HAP-1 (cell line): ENCODE measurements around the gene MARCO.

ENCODE experiments used
- DNase-seq, 2 experiments: peaks; one replicate each; pipeline ENCODE4 v3.0.0-alpha.2; 2016 to 2020; ENCODE audit warnings: low spot score in 2 of 2
- H3K27me3 ChIP-seq: fragments of 250-450 bp; sonication (Bioruptor Pico); 2 replicates; pipeline ENCODE4 v1.5.1; 2020; ENCODE audit warnings: low read depth, mild to moderate bottlenecking, moderate library complexity
- H3K36me3 ChIP-seq: fragments of 250-450 bp; sonication (Bioruptor Pico); replicated peaks from 2 replicates; pipeline ENCODE4 v1.5.1; 2020; ENCODE audit warnings: mild to moderate bottlenecking
- H3K4me1 ChIP-seq: fragments of 250-450 bp; sonication (Bioruptor Pico); 2 replicates; pipeline ENCODE4 v1.5.1; 2020; ENCODE audit warnings: mild to moderate bottlenecking
- H3K4me3 ChIP-seq: fragments of 250-450 bp; sonication (Bioruptor Pico); 2 replicates; pipeline ENCODE4 v1.5.1; 2020; ENCODE audit warnings: mild to moderate bottlenecking, moderate library complexity
- H3K9me3 ChIP-seq: fragments of 250-450 bp; sonication (Bioruptor Pico); 2 replicates; pipeline ENCODE4 v1.5.1; 2020; ENCODE audit warnings: mild to moderate bottlenecking, moderate library complexity
- in situ Hi-C: fragments of 300-500 bp; cut with MboI; formaldehyde crosslinking; loops from 3 replicates; pipeline ENCODE4 v1.14.3; 2020; ENCODE audit warnings: low sequenced_read_pairs, inconsistent platforms, mixed read lengths

The MARCO gene

GRCh38 chr2:118973542-118973951, 31.6 kb downstream of the MARCO start:
- Histone ChIP-seq H3K27me3 (no peaks in the 10 kb centered on the region), H3K4me3 (no peak overlapping the region)
- DNase-seq: no peak

GRCh38 chr2:118974103-118974993, 32.4 kb downstream of the MARCO start:
- no peaks in the 10 kb centered on the region for H3K36me3 ChIP-seq
- in situ Hi-C loops: no loop called here
- no peak for DNase-seq
- no peaks in the 10 kb centered on the region for H3K9me3 ChIP-seq
- no peak overlapping the region for H3K4me3 ChIP-seq
- no peaks in the 10 kb centered on the region; the same call in 1 of the 2 replicates for H3K27me3 ChIP-seq
- H3K4me1 ChIP-seq: no peaks in the 10 kb centered on the region

More at GRCh38 chr2:118973542-118973951, 31.6 kb downstream of the MARCO start:
- H3K36me3 ChIP-seq: no peaks in the 10 kb centered on the region
- in situ Hi-C loops: no loop called here
- no peaks in the 10 kb centered on the region for H3K4me1 ChIP-seq
- no peaks in the 10 kb centered on the region for H3K9me3 ChIP-seq

- no peaks in the 10 kb centered on the region; the same call in 1 of the 2 replicates for H3K27me3 ChIP-seq
- in situ Hi-C loops: no loop called here
- H3K4me3 ChIP-seq: no peak overlapping the region
- no peaks in the 10 kb centered on the region for H3K4me1 ChIP-seq
- no peaks in the 10 kb centered on the region for H3K9me3 ChIP-seq
- no peak for DNase-seq
- no peaks in the 10 kb centered on the region for H3K36me3 ChIP-seq
Measured at GRCh38 chr2:118975133-118975532, 33.1 kb downstream of the MARCO start.

- no peak for DNase-seq
- Histone ChIP-seq H3K36me3 (no peaks in the 10 kb centered on the region), H3K27me3 (no peaks in the 10 kb centered on the region; the same call in 1 of the 2 replicates), H3K9me3 (no peaks in the 10 kb centered on the region), H3K4me3 (no peak overlapping the region), H3K4me1 (no peaks in the 10 kb centered on the region)
- in situ Hi-C loops: no loop called here
Measured at GRCh38 chr2:118978064-118978463, 36.1 kb downstream of the MARCO start.

GRCh38 chr2:118979152-118979861, 37.3 kb downstream of the MARCO start:
- H3K36me3 ChIP-seq: no peaks in the 10 kb centered on the region
- H3K27me3 ChIP-seq: no peaks in the 10 kb centered on the region; the same call in 1 of the 2 replicates
- no peak overlapping the region for H3K4me3 ChIP-seq
- H3K4me1 ChIP-seq: no peaks in the 10 kb centered on the region
- H3K9me3 ChIP-seq: no peaks in the 10 kb centered on the region
- in situ Hi-C loops: no loop called here
- DNase-seq: no peak

GRCh38 chr2:118980022-118980421, 38.0 kb downstream of the MARCO start:
- in situ Hi-C loops: no loop called here
- no peak for DNase-seq
- H3K27me3 ChIP-seq: no peaks in the 10 kb centered on the region; the same call in 1 of the 2 replicates

GRCh38 chr2:118980573-118980972, 38.6 kb downstream of the MARCO start:
- in situ Hi-C loops: no loop called here
- no peak for DNase-seq
- Histone ChIP-seq H3K36me3 (no peaks in the 10 kb centered on the region), H3K4me3 (no peak overlapping the region), H3K27me3 (no peaks in the 10 kb centered on the region; the same call in 1 of the 2 replicates), H3K4me1 (no peaks in the 10 kb centered on the region), H3K9me3 (no peaks in the 10 kb centered on the region)

More at GRCh38 chr2:118980022-118980421, 38.0 kb downstream of the MARCO start:
- Histone ChIP-seq H3K4me3 (no peak overlapping the region), H3K36me3 (no peaks in the 10 kb centered on the region), H3K9me3 (no peaks in the 10 kb centered on the region), H3K4me1 (no peaks in the 10 kb centered on the region)

- Histone ChIP-seq H3K4me3 (no peak overlapping the region), H3K36me3 (no peaks in the 10 kb centered on the region), H3K9me3 (no peaks in the 10 kb centered on the region), H3K4me1 (no peaks in the 10 kb centered on the region), H3K27me3 (no peaks in the 10 kb centered on the region; the same call in 1 of the 2 replicates)
- in situ Hi-C loops: no loop called here
- no peak for DNase-seq
Measured at GRCh38 chr2:118981632-118982031, 39.6 kb downstream of the MARCO start.

GRCh38 chr2:118982039-118982438, 40.0 kb downstream of the MARCO start:
- in situ Hi-C loops: no loop called here
- no peak for DNase-seq
- no peaks in the 10 kb centered on the region; the same call in 1 of the 2 replicates for H3K27me3 ChIP-seq
- H3K9me3 ChIP-seq: no peaks in the 10 kb centered on the region
- no peaks in the 10 kb centered on the region for H3K4me1 ChIP-seq
- H3K4me3 ChIP-seq: no peak overlapping the region
- no peaks in the 10 kb centered on the region for H3K36me3 ChIP-seq

- Histone ChIP-seq H3K4me1 (no peaks in the 10 kb centered on the region), H3K4me3 (no peak overlapping the region), H3K9me3 (no peaks in the 10 kb centered on the region), H3K36me3 (no peaks in the 10 kb centered on the region), H3K27me3 (no peaks in the 10 kb centered on the region; the same call in 1 of the 2 replicates)
- no peak for DNase-seq
- in situ Hi-C loops: no loop called here
Measured at GRCh38 chr2:118983133-118983532, 41.1 kb downstream of the MARCO start.

GRCh38 chr2:118983915-118984314, 41.9 kb downstream of the MARCO start:
- no peaks in the 10 kb centered on the region; the same call in 1 of the 2 replicates for H3K27me3 ChIP-seq
- in situ Hi-C loops: no loop called here
- H3K4me3 ChIP-seq: no peak overlapping the region
- DNase-seq: no peak
- H3K4me1 ChIP-seq: no peaks in the 10 kb centered on the region
- H3K9me3 ChIP-seq: no peaks in the 10 kb centered on the region
- H3K36me3 ChIP-seq: no peaks in the 10 kb centered on the region

- H3K4me3 ChIP-seq: no peak overlapping the region
- H3K36me3 ChIP-seq: no peaks in the 10 kb centered on the region
- H3K27me3 ChIP-seq: no peaks in the 10 kb centered on the region
- no peak for DNase-seq
- H3K9me3 ChIP-seq: no peaks in the 10 kb centered on the region
- in situ Hi-C loops: no loop called here
- H3K4me1 ChIP-seq: no peaks in the 10 kb centered on the region
Measured at GRCh38 chr2:118986738-118987137, 44.7 kb downstream of the MARCO start.

- no peak overlapping the region for H3K4me3 ChIP-seq
- H3K9me3 ChIP-seq: no peaks in the 10 kb centered on the region
- no peak for DNase-seq
- H3K36me3 ChIP-seq: no peaks in the 10 kb centered on the region
- in situ Hi-C loops: no loop called here
- H3K4me1 ChIP-seq: no peaks in the 10 kb centered on the region
- no peaks in the 10 kb centered on the region for H3K27me3 ChIP-seq
Measured at GRCh38 chr2:118987886-118988285, 45.9 kb downstream of the MARCO start.

GRCh38 chr2:118988706-118989105, 46.7 kb downstream of the MARCO start:
- Histone ChIP-seq H3K9me3 (no peaks in the 10 kb centered on the region), H3K4me1 (no peaks in the 10 kb centered on the region), H3K36me3 (no peaks in the 10 kb centered on the region), H3K4me3 (no peak overlapping the region), H3K27me3 (no peaks in the 10 kb centered on the region)
- in situ Hi-C loops: no loop called here
- no peak for DNase-seq
